Ovary (tissue), 9 donors: ENCODE data around the gene DGAT2L6. TPM values are rescaled to one million over a fixed set of nuclear protein-coding genes. Genes with fewer than 3 reads are reported as not detected.
"Not testable (repeated sequence)": the region's sequence is repeated elsewhere in the genome, so short reads cannot be mapped to it uniquely, and the experiment has no call there.

ENCODE experiments used
- DNase-seq, 5 donors: peaks; one replicate each; pipeline ENCODE4 v3.0.0-alpha.2; 2019 to 2020
- H3K27ac ChIP-seq, 2 donors: fragments of 200-600 bp; one replicate each; pipeline versions ENCODE4 v1.5.1 to v1.8.0; 2019 to 2022
- H3K27me3 ChIP-seq: fragments of 200-600 bp; one replicate; pipeline ENCODE4 v1.8.0; 2022
- H3K36me3 ChIP-seq: fragments of 200-600 bp; sonication (generic); one replicate; pipeline ENCODE4 v1.5.1; 2019
- H3K4me1 ChIP-seq: one replicate; pipeline ENCODE4 v1.8.1; 2013; ENCODE audit warnings: mild to moderate bottlenecking, moderate library complexity; ENCODE audit not compliant: insufficient read depth
- H3K4me3 ChIP-seq: fragments of 200-600 bp; sonication (generic); one replicate; pipeline ENCODE4 v1.5.1; 2017
- H3K9me3 ChIP-seq, 2 donors: fragments of 200-600 bp in 1 of 2; sonication (generic) in 1 of 2; one replicate each; pipeline versions ENCODE4 v1.5.1 to v1.8.1; 2013 to 2019; ENCODE audit warnings: mild to moderate bottlenecking in 1 of 2, moderate library complexity in 1 of 2
- CTCF ChIP-seq, 3 donors: fragments of 450-650 bp in 2 of 3; fragments of 200-600 bp in 1 of 3; IDR thresholded peaks; one replicate each; pipeline versions ENCODE4 v1.5.1 to v1.8.0; 2016 to 2022; ENCODE audit warnings: antibody characterized with exemption in 3 of 3, mild to moderate bottlenecking in 1 of 3
- EP300 ChIP-seq: sonication (generic); formaldehyde crosslinking; IDR thresholded peaks from one replicate; pipeline ENCODE4 v1.6.1; 2017; ENCODE audit warnings: antibody characterized with exemption
- POLR2A ChIP-seq: fragments of 450-650 bp; IDR thresholded peaks from one replicate; pipeline ENCODE4 v1.6.1; 2017; ENCODE audit warnings: antibody characterized with exemption, mild to moderate bottlenecking, moderate library complexity
- whole genome bisulfite sequencing, 3 donors: extraction: QIAGEN DNeasy Blood & Tissue Kit in 1 of 3; methylation state at CpG; one replicate each; pipeline versions ENCODE4 v1.1.5 to v1.1.7; 2013 to 2017; 5-methylcytosine and 5-hydroxymethylcytosine counted together
- intact Hi-C, 4 donors: fragments of 100-400 bp; cut with DNase I; formaldehyde crosslinking; loops; one replicate each; pipeline versions ENCODE4 v1.11.0 to v1.15.1; 2022 to 2023
- polyA plus RNA-seq, 2 donors: library from polyadenylated mRNA; stranded (reverse); fragments of 200-250 nt in 1 of 2; fragments of 350-450 nt in 1 of 2; fragmentation: Illumina TruSeq in 1 of 2; extraction: RNeasy Lipid Tissue Mini Kit (QIAGEN cat#74804) in 1 of 2; gene quantifications; one replicate each; pipeline ENCODE4 v1.2.3, GENCODE V29; 2013 to 2014
- total RNA-seq, 7 donors: library from RNA; depleted of rRNA in 2 of 7; stranded (reverse); fragments of >200 nt in 2 of 7; fragmentation: NEBNext Ultra II Directional in 3 of 7; extraction: Animal tissue kit (Norgen Biotek cat#: 25700) in 3 of 7; gene quantifications; one replicate each; pipeline versions ENCODE4 v1.1.0 to v1.2.4, GENCODE V29; 2016 to 2023
- donor health status: DM: no; HTN: no; CAD: no; lungs with moderate emphysema.
- donor health status: DM: no; HTN: no; CAD: no.
- donor health status: Bipolar disorder and iron deficiency.
- donor health status: DM: yes; HTN: yes; CAD: no.
- donor health status: DM: no; HTN: no; CAD: no.
- donor health status: DM: yes; HTN: yes; CAD: no.

Gene DGAT2L6
- total and polyA plus RNA-seq, 9 donors: not detected

GRCh38 chrX:70231666-70232065 lies 54.4 kb downstream of the DGAT2L6 start:
- TF ChIP-seq POLR2A (no peak), CTCF (IDR thresholded peaks at IDR 0.05) (no peak), EP300 (no peak)
- Histone ChIP-seq H3K36me3 (no peaks in the 10 kb centered on the region), H3K4me1 (no peaks in the 10 kb centered on the region), H3K27me3 (no peaks in the 10 kb centered on the region), H3K4me3 (no peak overlapping the region), H3K9me3 (no peaks in the 10 kb centered on the region), H3K27ac (no peak overlapping the region)
- intact Hi-C loops: no loop called here
- 50 to 62% (median 51%) methylated on average over 4 of the region's 4 CpGs for WGBS, 3 donors
- no peak for DNase-seq

- intact Hi-C loops: no loop called here
- H3K27me3 ChIP-seq: no peaks in the 10 kb centered on the region
- WGBS, 3 donors: 67 to 77% (median 72%) methylated on average over 3 of the region's 3 CpGs
- no peak for DNase-seq
- H3K9me3 ChIP-seq: no peaks in the 10 kb centered on the region
- H3K27ac ChIP-seq: no peak within 1 kb of the TSS
- H3K4me3 ChIP-seq: no peak within 1 kb of the TSS
- H3K4me1 ChIP-seq: no peaks in the 10 kb centered on the region
- TF ChIP-seq CTCF (IDR thresholded peaks at IDR 0.05): no peak
- no peak for TF ChIP-seq EP300
- TF ChIP-seq POLR2A: no peak
- no peaks in the 10 kb centered on the region for H3K36me3 ChIP-seq
These were observed 57.1 kb downstream of the DGAT2L6 start, which contains the start of gene AWAT1 for GRCh38 chrX:70234355-70234754. Gene AWAT1, plus strand, starts transcription at chrX:70234655. Its CDS starts 41 bp downstream, at chrX:70234696.

GRCh38 chrX:70240751-70241150 lies 63.5 kb downstream of the DGAT2L6 start:
- H3K36me3 ChIP-seq: peaks cover 2% of the 10 kb centered on the region
- no peaks in the 10 kb centered on the region for H3K4me1 ChIP-seq
- WGBS, 3 donors: 82 to 100% (median 83%) methylated on average over 1 of the region's 1 CpG
- no peaks in the 10 kb centered on the region for H3K9me3 ChIP-seq
- intact Hi-C loops: no loop called here
- no peak overlapping the region for H3K4me3 ChIP-seq
- no peaks in the 10 kb centered on the region for H3K27me3 ChIP-seq
- no peak for DNase-seq
- TF ChIP-seq EP300: no peak
- TF ChIP-seq POLR2A: no peak
- TF ChIP-seq CTCF (IDR thresholded peaks at IDR 0.05): no peak
- H3K27ac ChIP-seq: no peak overlapping the region

GRCh38 chrX:70241501-70241900 lies 64.2 kb downstream of the DGAT2L6 start:
- intact Hi-C loops: no loop called here
- Histone ChIP-seq H3K36me3 (peaks cover 2% of the 10 kb centered on the region), H3K4me3 (no peak overlapping the region), H3K27ac (no peak overlapping the region), H3K27me3 (no peaks in the 10 kb centered on the region), H3K9me3 (no peaks in the 10 kb centered on the region), H3K4me1 (no peaks in the 10 kb centered on the region)
- 69 to 75% (median 73%) methylated on average over 2 of the region's 2 CpGs for WGBS, 3 donors
- no peak for DNase-seq
- no peak for TF ChIP-seq EP300
- no peak for TF ChIP-seq CTCF (IDR thresholded peaks at IDR 0.05)
- no peak for TF ChIP-seq POLR2A

- H3K27ac ChIP-seq, intact Hi-C loops, H3K9me3 ChIP-seq, H3K4me3 ChIP-seq, H3K27me3 ChIP-seq, DNase-seq, H3K4me1 ChIP-seq, H3K36me3 ChIP-seq: not testable (repeated sequence)
- WGBS, 3 donors: 62 to 75% (median 75%) methylated on average over 5 of the region's 5 CpGs
These were observed 66.3 kb downstream of the DGAT2L6 start for GRCh38 chrX:70243601-70244000.
